Measurements from ENCODE around the gene JUN.

DNA sequence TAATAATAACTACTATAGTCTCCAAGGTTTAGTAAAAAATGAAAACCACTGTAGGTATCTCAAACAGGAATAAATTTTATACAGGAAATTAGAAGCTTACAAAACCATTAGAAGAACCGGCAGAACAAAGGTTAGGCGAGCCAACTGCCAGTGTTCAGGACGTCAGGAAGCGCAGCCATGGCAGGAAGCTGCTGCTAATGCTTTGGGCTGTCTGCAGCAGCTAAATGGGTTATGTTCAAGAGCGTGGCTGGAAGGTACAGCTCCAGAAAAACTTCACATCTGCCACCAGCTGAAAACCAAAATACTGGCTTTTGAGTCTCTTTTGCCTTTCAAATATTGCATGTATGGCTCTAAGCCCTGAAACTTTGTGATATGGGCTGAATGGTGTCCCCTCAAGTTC lies 48.3 kb downstream of the JUN start:
- TF ChIP-seq, protein P1, sequence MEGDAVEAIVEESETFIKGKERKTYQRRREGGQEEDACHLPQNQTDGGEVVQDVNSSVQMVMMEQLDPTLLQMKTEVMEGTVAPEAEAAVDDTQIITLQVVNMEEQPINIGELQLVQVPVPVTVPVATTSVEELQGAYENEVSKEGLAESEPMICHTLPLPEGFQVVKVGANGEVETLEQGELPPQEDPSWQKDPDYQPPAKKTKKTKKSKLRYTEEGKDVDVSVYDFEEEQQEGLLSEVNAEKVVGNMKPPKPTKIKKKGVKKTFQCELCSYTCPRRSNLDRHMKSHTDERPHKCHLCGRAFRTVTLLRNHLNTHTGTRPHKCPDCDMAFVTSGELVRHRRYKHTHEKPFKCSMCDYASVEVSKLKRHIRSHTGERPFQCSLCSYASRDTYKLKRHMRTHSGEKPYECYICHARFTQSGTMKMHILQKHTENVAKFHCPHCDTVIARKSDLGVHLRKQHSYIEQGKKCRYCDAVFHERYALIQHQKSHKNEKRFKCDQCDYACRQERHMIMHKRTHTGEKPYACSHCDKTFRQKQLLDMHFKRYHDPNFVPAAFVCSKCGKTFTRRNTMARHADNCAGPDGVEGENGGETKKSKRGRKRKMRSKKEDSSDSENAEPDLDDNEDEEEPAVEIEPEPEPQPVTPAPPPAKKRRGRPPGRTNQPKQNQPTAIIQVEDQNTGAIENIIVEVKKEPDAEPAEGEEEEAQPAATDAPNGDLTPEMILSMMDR (IDR thresholded peaks at IDR 0.05) = no peak
- TF ChIP-seq EZH2 (IDR thresholded peaks at IDR 0.05; ENCODE audit: borderline replicate concordance, insufficient read depth, low read depth, low read length, poor library complexity, severe bottlenecking) = no peak
